GM21576 (cell line): Measurements from ENCODE around the gene CCNQ.
"Not testable (repeated sequence)": the region's sequence is repeated elsewhere in the genome, so short reads cannot be mapped to it uniquely, and the experiment has no call there.

ENCODE experiments used
- ATAC-seq: cut with Tn5 transposase; IDR thresholded peaks from one replicate; pipeline ENCODE4 v1.9.1; 2021; ENCODE audit warnings: mild to moderate bottlenecking, moderate library complexity; ENCODE audit not compliant: unreplicated experiment

Gene CCNQ

DNA sequence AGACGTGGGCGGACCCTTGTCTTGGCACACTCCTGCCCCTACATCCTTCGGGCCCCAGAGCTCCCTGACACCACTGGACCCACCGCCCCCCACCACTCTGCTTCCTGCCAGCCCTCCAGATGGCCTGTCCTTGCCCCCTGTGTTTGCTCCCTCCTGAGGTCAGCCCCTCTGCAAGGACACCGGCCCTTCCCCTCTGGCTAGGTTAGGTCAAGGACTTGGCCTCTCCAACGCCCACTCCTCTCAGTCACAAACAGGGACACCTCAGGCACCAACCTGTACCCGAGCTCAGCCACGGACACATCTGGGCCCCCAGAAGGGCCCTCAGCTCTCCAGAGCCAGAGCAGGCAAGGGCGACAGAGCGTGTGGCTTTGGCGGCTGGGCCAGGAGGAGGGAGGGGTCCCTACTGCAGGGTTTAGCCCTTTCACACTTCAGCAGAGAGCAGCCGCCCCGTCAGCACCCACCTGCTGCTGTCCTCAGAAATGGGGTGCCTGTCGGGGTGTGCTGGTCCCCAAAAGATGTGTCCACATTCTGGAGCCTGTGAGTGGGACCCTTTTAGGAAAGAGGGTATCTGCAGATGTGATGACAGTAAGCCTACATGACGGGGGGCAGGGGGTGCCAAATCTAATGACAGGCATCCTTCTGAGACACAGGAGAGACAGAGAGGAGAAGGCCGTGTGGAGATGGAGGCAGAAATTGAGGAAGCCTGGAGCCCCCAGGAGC, 24.5 kb upstream of the CCNQ start:
- no peak for ATAC-seq

GRCh38 chrX:153622661-153623309, 23.8 kb upstream of the CCNQ start:
- ATAC-seq: no peak

DNA sequence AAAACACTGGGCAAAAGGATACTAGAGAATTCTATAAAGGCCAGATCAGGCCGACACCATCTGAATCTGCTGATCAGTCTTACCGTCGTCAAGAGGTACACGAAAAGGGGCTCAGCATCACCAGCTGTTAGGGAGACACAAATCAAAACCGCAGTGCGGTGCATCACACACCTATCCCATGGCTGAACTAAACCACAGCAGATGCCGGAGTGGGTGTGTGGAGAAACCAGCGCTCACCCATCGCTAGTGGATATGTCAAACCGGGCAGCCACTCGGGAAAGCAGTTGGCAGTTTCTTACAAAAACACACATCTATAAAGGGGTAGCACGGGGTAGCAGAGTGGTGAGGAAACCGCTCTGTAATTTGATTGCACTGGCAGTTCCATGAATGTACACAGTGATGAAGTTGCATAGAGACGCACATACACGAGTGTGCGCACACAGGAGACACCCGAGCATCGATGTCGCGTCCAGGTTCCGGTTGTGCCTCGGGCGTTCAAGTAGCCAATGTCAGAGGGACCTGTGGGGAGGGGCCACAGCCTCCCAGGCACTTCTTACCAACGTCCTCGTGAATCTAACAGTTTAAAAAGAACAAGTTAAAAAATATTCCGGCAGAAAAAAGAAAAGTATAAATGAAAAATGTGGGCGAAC, 23.1 kb upstream of the CCNQ start:
- ATAC-seq: no peak

DNA sequence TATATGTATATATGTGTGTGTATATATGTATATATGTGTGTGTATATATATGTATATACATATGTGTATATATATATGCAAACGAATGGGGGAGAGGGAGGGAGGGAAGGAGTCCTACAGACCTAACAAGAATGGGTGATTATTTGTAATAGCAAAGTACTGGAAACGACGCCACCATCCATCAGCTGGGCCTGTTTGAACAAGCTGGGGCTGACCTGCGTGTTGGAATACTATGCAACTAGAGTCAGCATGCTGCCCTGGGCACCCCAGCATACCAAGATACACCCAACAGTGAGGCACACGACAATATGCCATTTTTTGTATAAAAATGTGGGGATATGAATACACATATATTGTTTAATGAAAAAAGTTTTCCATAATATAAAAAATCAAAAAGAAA, 21.6 kb upstream of the CCNQ start:
- no peak for ATAC-seq

DNA sequence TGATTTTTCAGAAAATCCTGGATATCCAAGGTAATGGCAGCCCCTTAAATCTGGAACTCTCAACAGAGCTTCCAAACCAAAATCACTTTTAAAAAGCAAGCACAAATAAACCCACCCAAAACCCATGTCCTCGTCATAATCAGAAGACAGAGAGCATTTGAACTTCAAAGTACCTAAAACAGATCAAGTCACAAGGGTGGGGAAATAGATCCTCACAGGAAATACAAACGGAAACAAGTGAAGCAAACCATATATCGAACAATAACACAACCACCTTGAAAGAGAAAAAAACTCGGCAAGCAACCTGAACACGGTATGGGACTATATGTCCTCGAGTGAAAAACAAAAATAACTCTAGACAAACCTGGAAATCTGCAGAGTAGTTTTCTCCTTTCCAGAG, 15.9 kb upstream of the CCNQ start:
- no peak for ATAC-seq

- no peak for ATAC-seq
Observed at GRCh38 chrX:153612413-153612812, 13.5 kb upstream of the CCNQ start.

DNA sequence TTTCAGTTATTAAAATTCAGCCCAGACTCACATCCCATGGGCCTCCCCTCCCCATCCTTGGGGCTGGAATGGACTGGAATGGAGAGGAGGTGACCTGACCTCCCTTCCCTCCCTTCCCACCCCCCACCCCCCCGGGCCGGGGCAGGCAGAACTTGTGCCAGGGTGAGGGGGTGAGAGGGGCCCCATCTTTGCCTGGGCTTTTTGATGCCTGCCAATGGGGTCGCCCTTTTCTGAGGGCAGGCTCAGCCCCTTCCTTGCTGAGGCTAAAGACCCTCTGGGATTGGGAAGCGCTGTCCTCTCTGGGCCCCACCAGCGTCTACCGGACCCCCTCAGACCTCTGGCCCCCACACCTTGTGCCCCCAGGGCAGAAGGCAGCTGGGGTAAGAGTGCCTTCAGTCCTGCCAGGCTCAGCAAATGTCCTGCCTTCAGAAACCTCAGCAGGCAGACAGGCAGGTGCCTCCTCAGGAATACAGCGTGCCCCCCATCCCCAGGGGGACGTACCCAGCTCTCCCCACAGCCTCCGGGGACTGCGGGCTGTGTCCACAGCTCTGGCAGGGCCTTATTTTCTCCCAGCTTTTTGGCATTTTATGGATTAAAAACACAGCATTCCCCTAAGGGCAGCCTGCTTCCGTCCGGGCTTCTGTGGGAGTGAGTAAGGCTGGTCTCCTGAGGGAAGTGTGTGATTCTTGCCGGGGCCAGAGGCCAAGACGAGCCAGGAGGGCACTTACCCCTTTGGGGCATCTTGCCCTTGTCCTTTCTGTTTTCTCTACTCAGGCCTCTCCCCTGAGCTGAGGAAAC, 12.6 kb upstream of the CCNQ start:
- no peak for ATAC-seq

- ATAC-seq: no peak
Observed at GRCh38 chrX:153610836-153611213, 11.9 kb upstream of the CCNQ start.

DNA sequence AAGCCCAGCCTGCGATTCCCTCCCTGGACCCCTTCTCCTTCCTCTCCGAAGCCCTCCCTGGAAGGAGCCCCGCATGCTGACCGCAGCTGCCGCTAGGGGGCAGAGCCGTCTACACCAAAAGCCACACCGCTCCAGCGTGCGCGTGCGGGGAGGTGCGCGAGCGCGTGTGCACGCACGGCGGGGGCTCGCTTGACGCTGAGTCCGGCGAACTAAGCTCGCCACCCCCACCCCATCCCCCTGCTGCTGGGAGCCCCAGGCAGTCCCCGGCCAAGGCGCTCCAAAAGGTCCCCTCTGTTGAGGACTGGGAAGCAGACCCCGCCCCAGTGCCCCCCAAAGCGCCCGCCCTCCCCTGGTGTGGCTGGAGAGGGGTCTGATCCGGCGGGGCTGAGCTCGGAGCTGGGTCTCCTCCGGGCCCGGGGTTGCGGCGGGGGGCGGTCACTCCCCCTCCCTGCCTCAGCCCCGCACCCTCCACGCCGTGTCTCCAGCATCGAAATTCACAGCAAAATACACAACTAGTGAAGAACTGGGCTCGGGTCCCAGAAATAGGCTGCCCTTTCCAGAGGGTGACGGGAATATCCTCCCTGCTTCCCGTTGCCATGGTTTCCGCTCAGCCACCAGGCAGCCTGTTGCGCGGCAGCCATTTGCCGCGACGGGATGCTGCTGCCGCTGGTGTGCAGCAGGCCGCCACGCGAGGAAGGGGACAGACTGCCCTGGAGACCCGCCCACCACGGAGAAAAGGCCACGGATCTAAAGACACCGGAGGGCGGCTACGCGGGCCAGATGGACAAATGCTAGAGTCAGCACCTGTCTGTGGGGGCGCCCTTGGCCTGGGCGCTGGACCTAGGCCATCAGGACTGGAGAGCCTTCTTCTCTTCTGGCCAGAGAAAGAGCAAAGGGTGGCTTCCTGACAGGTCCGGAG, 11.2 kb upstream of the CCNQ start:
- ATAC-seq: no peak

- ATAC-seq: no peak
Observed at GRCh38 chrX:153608806-153609205, 9.9 kb upstream of the CCNQ start.

DNA sequence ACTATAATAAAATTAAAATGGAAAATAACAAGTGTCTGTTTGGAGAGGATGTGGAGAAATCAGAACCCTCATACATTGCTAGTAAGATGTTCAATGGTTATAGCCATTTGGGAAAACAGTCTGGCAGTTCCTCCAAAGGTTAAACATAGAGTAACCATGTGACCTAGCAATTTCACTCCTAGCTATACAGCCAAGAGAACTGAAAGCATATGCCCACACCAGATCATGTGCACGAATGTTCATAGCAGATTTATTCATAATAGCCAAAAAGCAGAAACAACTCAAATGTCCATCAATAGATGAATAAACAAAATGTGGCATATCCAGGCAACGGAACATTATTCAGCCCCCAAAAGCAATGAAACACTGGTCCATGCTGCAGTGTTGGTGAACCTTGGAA, 9.4 kb upstream of the CCNQ start:
- no peak for ATAC-seq

DNA sequence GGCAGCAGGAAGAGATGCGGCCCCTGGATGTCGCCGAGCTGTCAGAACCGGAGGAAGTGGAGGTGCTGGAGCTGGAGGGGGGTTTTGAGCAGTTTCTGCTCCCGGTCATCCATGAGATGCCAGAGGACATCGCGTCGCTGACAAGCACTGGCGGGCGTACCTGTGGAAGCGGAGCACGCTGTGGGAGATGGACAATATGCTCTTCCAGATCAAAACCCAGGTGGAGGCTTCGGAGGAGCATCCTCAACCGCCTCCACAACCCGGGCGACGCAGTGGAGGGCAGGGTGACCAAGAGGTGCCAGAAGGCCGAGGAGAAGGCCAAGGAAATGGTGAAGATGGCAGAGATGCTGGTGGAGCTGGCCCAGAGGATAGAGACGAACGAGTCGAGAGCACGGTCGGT, 7.6 kb upstream of the CCNQ start:
- no peak for ATAC-seq

DNA sequence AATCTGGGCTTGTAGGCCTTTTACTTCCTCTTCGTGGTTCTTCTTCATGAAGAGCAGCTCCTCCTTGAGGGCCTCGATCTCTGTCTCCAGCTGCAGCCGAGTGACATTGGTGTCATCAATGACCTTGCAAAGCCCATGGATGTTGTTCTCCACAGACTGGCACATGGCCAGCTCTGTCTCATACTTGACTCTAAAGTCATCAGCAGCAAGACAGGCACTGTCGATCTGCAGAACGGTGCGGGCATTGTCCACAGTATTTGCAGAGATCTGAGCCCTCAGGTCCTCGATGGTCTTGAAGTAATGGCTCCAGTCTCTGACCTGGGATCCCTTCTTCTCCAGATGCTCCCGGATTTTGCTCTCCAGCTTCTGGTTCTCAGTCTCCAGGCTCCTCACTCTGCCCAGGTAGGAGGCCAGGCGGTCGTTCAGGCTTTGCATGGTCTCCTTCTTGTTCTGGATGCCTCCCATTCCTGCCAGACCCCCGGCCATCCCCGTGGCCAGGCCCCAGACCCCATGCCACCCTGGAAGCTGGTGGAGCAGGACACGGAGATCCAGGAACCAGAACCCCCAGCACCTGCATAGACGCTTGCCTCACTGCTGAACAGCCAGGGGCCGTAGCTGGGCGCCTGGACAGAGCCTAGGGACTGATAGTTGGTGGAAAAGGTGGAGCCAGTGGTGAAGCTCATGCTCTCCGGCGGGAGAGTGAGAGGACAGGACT, 5.9 kb upstream of the CCNQ start:
- not testable (repeated sequence) for ATAC-seq

DNA sequence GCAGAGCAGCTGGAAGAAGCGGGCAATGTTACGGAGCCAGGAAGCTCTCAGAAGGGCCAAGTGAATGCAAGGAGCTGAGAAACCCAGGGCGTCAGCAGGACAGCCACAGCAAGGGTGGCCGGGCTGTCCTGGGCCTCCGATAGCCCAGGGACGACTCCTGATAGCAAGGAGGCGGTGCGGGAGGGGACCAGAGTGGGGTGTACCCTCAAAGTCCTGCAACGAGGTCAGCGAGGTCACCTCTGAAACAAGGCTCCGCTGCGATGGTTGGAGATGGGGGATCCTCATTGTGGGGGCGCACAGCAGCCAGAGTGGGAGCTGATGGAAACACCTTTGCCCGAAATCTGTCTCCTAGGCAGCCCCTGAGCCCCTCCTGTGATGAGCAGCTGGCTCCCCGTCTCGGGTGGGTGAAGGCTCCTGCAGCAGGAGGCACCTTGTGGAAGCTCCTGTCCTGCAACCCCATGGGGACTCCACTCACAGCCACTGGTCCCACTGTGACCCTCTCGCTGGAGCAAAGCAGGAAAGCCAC, 4.3 kb upstream of the CCNQ start:
- ATAC-seq: no peak

GRCh38 chrX:153602601-153603000, 3.7 kb upstream of the CCNQ start:
- no peak for ATAC-seq

DNA sequence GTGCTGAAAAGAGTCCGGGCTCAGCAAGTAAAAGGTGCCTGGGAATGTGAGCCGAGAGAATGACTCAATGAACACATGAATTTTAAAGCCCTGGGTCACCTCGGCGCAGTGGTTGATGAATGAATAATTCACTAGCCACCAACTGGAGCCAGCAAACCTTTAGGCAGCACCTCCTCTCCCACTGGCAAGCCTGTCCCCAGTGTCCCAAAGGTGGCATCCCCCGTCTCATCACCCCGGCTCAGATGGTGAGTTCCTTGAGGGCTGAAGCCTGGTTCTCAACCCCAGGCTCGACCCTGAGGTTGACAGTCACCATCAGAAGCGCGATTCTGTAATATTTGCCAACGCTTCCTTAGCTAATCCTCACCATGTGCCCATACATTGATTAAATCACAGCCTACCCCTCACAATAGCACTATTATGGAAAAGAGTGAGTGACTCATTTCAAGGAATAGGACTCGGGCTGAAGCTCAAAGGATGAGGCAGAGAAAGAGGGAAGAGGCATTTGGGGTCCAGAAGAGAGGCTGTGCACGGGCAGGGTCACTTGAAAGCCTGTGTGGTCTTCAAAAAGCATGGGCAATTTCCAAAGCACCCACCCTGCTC, 2.7 kb upstream of the CCNQ start:
- ATAC-seq: no peak

DNA sequence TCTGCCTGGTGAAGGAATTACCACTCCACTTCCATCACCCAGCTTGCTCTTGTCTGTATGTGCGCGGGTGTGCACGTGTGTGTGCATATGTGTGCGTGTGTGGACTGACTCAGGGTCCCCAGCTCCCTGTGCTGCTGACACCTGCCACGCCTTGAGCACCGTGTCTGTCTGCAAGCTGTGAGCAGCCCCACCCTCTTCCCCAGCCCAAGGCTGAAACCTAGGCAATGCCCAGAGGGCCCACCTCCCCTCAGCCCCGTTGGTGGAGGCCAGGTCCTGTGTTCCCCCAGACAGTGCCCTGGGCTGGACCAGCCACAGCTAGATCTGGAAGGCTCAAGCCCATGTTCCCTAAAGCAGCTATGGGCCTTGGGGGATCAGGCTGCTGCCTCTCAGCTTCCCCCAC, 2.0 kb upstream of the CCNQ start:
- ATAC-seq: no peak

DNA sequence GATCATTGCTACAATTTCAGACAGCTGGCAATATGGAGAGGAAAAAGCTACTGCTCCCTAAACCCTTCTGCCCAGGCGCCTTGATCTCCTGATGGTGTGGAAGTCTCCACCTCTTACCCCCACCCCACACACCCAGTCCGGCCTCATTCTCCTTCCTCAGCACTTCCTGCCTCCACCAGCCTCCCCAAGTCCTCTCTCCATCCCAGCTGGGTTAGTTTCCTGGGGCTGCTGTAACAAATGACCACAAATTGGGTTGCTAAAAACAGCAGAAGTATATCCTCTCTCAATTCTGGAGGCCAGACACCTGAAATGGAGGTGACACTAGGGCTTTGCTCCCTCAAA, 1.1 kb upstream of the CCNQ start:
- ATAC-seq: no peak
